ENCODE results near the gene LCN10.
A peak's percentile ranks its signal among the peaks of the same experiment; 100 is the strongest.
"Not testable (repeated sequence)": the region's sequence is repeated elsewhere in the genome, so short reads cannot be mapped to it uniquely, and the experiment has no call there.

Gene LCN10

GRCh38 chr9:136771907-136772415, 29.2 kb upstream of the LCN10 start:
- no peak for DNase-seq

GRCh38 chr9:136769710-136770191, 27.0 kb upstream of the LCN10 start:
- peak in 3 of 5 experiments; percentile 26 to 57 (median 44) for DNase-seq

GRCh38 chr9:136766410-136767120, 23.8 kb upstream of the LCN10 start:
- DNase-seq, result peak in 3 of 5 experiments; percentile 37 to 45 (median 40)

- not testable (repeated sequence) for DNase-seq
These were observed 23.1 kb upstream of the LCN10 start for GRCh38 chr9:136765745-136766409.

- DNase-seq, result no peak
These were observed 22.3 kb upstream of the LCN10 start for GRCh38 chr9:136765041-136765440.

- no peak for DNase-seq
These were observed 21.7 kb upstream of the LCN10 start, which contains the start of gene LCN15 for GRCh38 chr9:136764301-136764891. LCN15 (minus strand) TSS chr9:136764518; CDS start chr9:136764488, 30 bp downstream.

- DNase-seq, result no peak
These were observed 20.9 kb upstream of the LCN10 start for GRCh38 chr9:136763649-136764035.

- peak in 2 of 5 experiments; percentile 40 to 43 for DNase-seq
These were observed 20.3 kb upstream of the LCN10 start for GRCh38 chr9:136762915-136763648.

- DNase-seq, result no peak
These were observed 19.5 kb upstream of the LCN10 start for GRCh38 chr9:136762221-136762691.

GRCh38 chr9:136761545-136761981, 18.8 kb upstream of the LCN10 start:
- no peak for DNase-seq

- DNase-seq, result not testable (repeated sequence)
These were observed 18.2 kb upstream of the LCN10 start for GRCh38 chr9:136760834-136761544.

- no peak for DNase-seq
These were observed 17.7 kb upstream of the LCN10 start for GRCh38 chr9:136760424-136760823.

- no peak for DNase-seq
These were observed 16.9 kb upstream of the LCN10 start for GRCh38 chr9:136759436-136760325.

- DNase-seq, result no peak
These were observed 16.3 kb upstream of the LCN10 start for GRCh38 chr9:136759001-136759400.

- no peak for DNase-seq
These were observed 15.0 kb upstream of the LCN10 start for GRCh38 chr9:136757751-136758140.

- no peak for DNase-seq
These were observed 14.6 kb upstream of the LCN10 start for GRCh38 chr9:136757328-136757727.

GRCh38 chr9:136756836-136757235, 14.1 kb upstream of the LCN10 start:
- no peak for DNase-seq

- no peak for DNase-seq
These were observed 13.3 kb upstream of the LCN10 start for GRCh38 chr9:136756134-136756438.

GRCh38 chr9:136755302-136756133, 12.8 kb upstream of the LCN10 start:
- DNase-seq, result not testable (repeated sequence)
